Activated effector memory CD4-positive, alpha-beta T cell treated with anti-CD3 and anti-CD28 coated beads, Interleukin-2, amount 50 U/mL, for 16 hours (primary cell): Measurements from ENCODE around the gene SCN8A.
A peak's percentile ranks its signal among the peaks of the same experiment; 100 is the strongest.

Experiments
- DNase-seq: peaks from one replicate; pipeline ENCODE4 v3.0.0-alpha.2; 2020

SCN8A gene

GRCh38 chr12:51675071-51675803 is 84.2 kb downstream of the SCN8A start:
- DNase-seq, result no peak

DNA sequence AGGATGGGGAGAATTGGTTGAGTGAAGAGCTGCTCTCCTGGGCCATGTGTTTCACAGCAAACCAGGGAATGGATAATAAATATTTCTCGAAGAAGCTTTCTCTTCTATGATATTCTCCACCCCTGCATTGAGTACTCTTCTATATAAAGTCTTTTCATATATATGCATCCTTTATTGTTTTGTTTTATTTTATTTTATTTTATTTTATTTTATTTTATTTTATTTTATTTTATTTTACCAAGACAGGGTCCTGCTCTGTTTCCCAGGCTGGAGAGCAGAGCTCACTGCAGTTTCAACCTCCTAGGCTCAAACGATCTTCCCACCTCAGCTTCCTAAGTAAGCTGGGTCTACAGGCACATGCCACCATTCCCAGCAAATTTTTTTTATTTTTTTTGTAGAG is 85.8 kb downstream of the SCN8A start:
- no peak for DNase-seq

DNA sequence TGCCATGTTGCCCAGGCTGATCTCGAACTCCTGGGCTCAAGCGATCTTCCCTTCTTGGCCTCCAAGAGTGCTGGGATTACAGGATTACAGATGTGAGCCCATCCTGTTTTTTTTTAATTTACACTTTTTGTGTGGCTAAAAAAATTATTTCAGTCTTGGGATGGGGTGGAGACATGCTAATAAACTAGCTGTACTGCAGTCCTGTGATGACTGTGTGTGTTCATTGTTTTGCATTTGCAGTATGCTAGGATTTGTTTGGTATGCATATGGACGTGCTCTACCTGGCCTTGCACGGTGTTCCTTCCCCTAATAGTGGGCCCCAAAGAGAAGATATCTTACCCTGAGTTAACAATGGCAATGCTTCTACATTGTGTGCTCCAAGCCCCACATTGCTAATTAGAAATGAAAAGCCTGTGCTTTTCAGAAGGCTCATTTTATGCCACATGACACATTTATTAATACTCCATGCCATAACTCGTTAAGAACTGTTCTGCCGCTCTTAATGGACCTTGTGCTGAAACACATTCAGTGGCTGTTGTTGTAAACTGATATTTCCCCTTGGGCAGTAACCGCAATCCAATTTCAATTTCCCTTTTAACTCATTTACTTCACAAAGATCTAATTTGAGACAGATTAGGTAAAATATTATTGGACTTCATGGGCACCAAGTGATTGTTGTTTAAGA is 86.4 kb downstream of the SCN8A start:
- DNase-seq, result no peak

- no peak for DNase-seq
Measured at GRCh38 chr12:51678086-51678724, 87.2 kb downstream of the SCN8A start.

DNA sequence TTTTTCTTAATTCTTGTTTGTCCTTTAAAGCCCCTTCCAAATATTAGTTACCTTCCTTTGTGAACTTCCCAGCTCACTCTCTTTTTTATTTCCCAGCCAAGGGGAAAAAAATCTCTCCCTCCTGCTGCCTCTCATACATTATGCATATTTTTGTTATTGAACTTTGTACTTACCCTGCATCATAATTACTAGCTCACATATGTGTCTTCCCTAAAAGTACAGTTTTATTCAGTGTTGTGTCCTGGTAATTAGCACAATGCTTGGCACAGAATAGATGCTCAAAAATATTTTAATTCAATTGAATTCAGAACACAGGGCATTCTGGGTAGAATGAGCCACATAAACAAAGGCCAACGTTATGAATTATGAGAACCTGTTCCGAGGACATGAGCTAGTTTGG is 91.9 kb downstream of the SCN8A start:
- DNase-seq, result no peak

DNA sequence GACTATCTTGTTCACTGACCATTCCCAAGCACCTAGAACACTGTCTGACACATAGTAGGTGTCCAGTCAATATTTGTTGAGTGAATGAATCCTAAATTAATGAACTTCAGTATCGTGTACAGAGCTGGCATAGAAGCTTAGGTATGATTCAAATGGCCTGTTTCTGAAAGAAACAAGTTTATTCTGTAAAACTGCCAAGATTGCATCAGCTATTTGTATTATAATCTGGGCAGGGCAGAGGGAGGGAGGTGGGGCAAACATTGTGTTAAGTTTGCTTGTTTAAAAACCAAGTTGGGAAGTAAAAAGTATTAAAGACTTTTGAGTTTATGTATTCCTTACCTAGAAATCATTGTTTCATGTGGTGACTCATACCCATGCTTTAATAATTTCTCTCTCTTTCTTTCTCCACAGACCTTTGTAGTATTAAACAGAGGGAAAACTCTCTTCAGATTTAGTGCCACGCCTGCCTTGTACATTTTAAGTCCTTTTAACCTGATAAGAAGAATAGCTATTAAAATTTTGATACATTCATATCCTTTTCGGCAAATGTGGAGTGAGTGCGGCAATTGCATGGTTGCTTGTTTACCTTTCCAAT is 92.8 kb downstream of the SCN8A start:
- no peak for DNase-seq

GRCh38 chr12:51686727-51687126 is 95.7 kb downstream of the SCN8A start:
- DNase-seq, result no peak

DNA sequence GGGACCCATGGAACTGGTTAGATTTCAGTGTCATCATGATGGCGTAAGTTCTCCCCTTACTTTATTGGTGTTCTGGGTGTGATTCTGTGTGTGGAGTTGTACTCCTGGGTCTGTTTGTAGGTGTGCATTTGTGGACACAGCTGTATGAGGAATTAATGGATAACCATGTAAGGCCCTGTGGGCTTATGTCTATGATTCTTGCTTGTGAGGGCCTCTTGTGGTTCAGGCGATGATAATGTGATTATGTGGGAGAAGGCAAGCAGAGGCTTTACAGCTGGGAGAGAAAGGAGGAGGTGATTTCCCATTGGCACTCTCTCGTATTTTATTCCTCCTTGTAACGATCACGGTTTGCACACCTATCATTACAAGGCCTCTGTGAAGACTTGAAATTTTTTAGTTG is 96.1 kb downstream of the SCN8A start:
- DNase-seq, result no peak

DNA sequence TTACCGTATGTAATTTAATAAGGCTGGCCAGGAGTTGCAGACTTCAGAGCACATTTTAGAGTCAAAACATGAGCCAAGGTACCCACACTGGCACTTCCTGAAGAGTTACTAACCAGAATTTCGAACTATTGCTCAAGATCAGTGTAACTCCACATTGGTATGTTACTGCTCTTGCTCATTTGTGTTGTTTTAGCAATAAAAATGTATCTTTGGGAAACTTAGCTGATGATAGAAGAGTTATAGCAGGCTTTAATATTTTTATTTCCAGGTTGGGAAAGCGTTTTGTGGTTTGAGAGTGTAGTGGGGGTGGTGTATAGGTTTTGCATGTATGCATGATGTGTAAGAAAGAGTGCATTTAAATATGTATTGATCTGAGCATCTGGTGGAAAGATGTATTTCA is 96.6 kb downstream of the SCN8A start:
- DNase-seq, result no peak

- no peak for DNase-seq
Measured at GRCh38 chr12:51689983-51690382, 99.0 kb downstream of the SCN8A start.

- no peak for DNase-seq
Measured at GRCh38 chr12:51692016-51692415, 101.0 kb downstream of the SCN8A start.

- no peak for DNase-seq
Measured at GRCh38 chr12:51693569-51693968, 102.5 kb downstream of the SCN8A start.

DNA sequence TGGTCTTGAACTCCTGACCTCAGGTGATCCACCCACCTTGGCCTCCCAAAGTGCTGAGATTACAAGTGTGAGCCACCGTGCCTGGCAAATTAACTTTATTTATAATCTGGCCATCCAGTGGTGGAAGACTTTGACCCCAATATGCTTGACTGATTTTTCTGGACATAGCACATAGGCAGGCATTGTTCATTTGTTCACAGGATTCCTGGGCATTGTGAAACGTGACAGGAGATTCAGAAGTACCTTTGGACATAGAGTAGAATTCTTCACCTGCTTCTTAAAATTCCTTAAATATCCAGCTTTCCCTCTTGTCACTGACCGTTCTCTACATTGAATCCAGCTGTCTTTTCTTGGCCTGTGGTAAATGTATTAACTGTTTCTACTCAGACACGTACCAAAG is 103.1 kb downstream of the SCN8A start:
- DNase-seq, result no peak

DNA sequence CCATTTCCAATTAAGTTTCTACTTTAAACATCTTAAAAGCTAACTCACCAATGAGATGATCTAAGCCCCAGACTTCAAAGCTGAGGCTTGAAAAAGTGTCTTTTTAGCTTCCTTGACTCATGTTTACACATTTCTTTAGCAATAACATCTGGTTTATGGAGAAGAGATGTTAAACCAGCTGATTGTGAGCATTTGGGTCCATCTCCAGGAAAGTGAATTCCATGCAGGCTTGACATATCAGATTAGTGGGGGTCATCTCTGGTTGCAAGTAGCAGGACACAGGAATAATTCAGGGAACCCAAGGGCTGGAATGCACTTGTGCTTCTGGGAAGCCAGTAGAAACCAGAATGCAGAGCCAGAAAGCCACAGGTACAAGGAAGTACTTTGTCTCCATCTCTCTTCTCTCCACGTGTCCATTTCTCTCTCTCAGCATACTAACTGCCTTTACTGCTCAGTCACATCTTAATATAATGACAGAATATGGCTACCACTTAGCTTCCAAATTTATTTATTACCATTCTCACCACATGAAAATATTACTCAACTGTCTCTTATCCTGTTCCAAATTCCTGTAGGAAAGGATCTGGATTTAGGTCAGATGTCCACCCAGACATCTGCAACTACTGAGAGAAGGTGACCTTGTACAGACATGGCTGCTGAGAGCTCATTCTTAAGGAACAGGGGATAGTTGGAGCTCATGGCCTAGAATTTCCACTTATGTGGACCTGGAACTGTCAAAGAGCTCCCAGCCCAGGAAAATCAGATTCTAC is 104.4 kb downstream of the SCN8A start:
- DNase-seq, result no peak

DNA sequence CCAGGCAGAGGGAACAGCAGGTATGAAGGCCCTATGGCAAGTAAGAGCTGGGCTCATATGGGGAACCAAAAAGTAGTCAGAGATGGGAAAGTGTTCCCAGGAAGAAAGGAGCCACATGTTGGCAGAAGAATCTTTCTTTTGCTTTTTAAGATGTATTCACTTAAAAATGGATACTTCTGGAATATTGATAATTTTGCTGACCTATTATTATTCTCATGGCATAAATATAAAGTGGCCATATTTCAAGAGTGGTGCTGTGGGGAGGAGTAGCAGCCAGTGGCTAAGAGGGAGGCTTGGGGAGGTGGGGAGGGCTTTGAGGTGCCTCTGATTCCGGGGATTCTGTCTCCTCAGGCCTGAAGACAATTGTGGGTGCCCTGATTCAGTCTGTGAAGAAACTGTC is 108.2 kb downstream of the SCN8A start:
- no peak for DNase-seq

DNA sequence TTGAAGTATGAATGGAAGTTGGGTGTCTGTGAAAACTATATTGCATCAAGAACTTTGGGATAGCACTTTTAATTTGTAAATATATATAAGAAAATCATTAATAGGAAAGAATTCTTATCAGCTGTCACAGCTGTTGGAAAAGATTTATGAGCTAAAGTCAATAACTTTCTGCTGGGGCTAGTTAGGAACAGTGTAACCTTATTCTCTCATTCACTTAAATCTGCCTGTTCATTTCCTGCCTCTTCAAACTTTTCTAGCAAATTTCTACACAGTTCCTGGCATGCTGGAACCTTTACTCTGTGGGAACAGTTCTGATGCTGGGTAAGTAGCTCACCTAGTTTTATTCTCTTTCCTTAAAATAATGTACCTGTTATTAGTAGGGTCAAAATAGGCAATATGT is 109.9 kb downstream of the SCN8A start:
- no peak for DNase-seq

- DNase-seq, result no peak
Measured at GRCh38 chr12:51702587-51702986, 111.6 kb downstream of the SCN8A start.

- DNase-seq, result no peak
Measured at GRCh38 chr12:51705450-51705849, 114.4 kb downstream of the SCN8A start.

- DNase-seq, result no peak
Measured at GRCh38 chr12:51706206-51706605, 115.2 kb downstream of the SCN8A start.

DNA sequence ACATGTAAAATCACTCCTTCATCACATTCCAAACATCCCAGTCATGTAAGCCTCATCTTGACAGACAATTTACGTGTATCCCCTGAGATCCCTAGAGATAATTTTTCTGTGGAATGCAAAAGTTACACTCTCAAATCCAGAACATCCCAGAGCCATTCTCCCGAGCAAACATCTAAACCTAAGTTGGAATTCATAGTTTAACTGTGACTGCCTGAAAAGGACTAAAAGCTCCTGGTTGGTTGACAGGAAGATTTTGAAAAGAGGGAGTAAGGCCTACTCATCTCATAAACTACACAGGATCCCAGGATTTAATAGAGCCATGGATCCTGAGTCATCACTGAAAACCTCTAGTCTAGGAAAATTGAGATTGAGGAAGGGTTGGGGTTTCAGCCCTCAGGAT is 123.6 kb downstream of the SCN8A start:
- no peak for DNase-seq

DNA sequence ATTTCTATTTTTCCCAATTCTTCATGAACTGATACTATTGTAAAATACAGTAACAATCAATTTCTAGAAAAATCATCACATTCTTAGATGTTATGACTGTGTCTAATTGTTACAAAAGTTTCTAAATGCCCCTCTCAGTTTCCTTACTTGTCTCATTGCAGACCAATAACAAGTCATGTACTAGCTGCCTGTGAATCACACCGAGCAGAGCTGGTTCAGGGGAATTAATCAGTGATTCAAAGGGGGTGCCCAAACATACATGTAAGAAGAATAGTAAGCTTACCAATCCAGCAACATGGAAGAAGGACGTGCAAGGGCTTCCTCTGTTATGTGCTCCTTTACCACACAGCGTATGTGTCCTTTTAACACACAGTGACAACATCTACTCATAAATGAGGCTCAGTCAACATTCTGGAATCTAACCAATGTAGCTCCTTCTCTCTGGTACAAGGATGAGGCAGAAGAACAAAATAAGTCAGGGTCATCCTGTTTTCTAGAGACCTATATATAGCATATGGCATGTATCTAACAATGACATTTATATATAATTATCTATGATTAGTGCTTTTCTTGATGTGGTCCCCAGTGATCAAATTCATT is 126.4 kb downstream of the SCN8A start:
- no peak for DNase-seq

DNA sequence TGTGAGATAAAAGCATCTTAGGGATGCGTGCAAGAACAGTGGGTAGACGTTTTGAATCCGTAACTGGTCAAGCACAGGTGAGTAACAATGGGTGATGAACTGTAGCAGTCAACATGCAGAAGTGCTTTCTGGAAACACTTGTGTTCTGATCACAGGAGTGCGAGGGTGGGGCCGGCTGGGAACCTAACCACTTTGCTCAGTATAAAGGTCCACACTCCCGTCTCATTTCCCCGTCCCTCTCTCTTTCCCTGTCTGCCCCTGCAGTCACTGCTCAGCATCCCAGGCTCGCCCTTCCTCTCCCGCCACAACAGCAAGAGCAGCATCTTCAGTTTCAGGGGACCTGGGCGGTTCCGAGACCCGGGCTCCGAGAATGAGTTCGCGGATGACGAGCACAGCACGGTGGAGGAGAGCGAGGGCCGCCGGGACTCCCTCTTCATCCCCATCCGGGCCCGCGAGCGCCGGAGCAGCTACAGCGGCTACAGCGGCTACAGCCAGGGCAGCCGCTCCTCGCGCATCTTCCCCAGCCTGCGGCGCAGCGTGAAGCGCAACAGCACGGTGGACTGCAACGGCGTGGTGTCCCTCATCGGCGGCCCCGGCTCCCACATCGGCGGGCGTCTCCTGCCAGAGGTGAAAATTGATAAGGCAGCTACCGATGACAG is 130.4 kb downstream of the SCN8A start:
- peak; percentile 74 for DNase-seq
